Coronary artery (tissue), 2 donors: Measurements from ENCODE around the gene ZXDC.

Experiments
- DNase-seq: peaks from one replicate; pipeline ENCODE4 v3.0.0-alpha.2; 2017; ENCODE audit warnings: low spot score
- H3K27ac ChIP-seq, 2 donors: fragments of 200-600 bp; sonication (generic); one replicate each; pipeline ENCODE4 v1.5.1; 2016 to 2019
- H3K4me3 ChIP-seq: fragments of 200-600 bp; sonication (generic); 2 replicates; pipeline ENCODE4 v1.5.1; 2016; ENCODE audit warnings: mild to moderate bottlenecking, moderate library complexity
- CTCF ChIP-seq: fragments of 200-600 bp; sonication (generic); IDR thresholded peaks from one replicate; pipeline ENCODE4 v1.5.1; 2019; ENCODE audit warnings: antibody characterized with exemption

ZXDC gene

GRCh38 chr3:126472277-126473006 is 3.2 kb downstream of the ZXDC start:
- Histone ChIP-seq H3K4me3 (peak overlapping the region; percentile 82), H3K27ac (peak overlapping the region in 1 of 2 donors; percentile 33)
- DNase-seq, result no peak
- no peak for TF ChIP-seq CTCF

GRCh38 chr3:126469479-126469878 is 6.2 kb downstream of the ZXDC start:
- TF ChIP-seq CTCF, result no peak
- peak; percentile 49 for DNase-seq
- no peak overlapping the region for H3K27ac ChIP-seq

GRCh38 chr3:126468028-126468891 is 7.4 kb downstream of the ZXDC start:
- H3K27ac ChIP-seq, result no peak overlapping the region
- DNase-seq, result peak; percentile 46
- no peak overlapping the region for H3K4me3 ChIP-seq
- no peak for TF ChIP-seq CTCF

More at GRCh38 chr3:126469479-126469878, 6.2 kb downstream of the ZXDC start:
- no peak overlapping the region for H3K4me3 ChIP-seq

- Histone ChIP-seq H3K27ac (no peak overlapping the region), H3K4me3 (no peak overlapping the region)
- DNase-seq, result peak; percentile 46
- TF ChIP-seq CTCF, result no peak
These were observed 8.1 kb downstream of the ZXDC start for GRCh38 chr3:126467611-126467955.

- TF ChIP-seq CTCF, result no peak
- Histone ChIP-seq H3K4me3 (no peak overlapping the region), H3K27ac (no peak overlapping the region)
- DNase-seq, result peak; percentile 35
These were observed 8.6 kb downstream of the ZXDC start for GRCh38 chr3:126466886-126467610.

GRCh38 chr3:126465928-126466544 is 9.7 kb downstream of the ZXDC start:
- no peak for TF ChIP-seq CTCF

More at GRCh38 chr3:126465928-126466544, 9.7 kb downstream of the ZXDC start:
- H3K4me3 ChIP-seq, result no peak overlapping the region
- no peak overlapping the region for H3K27ac ChIP-seq
- peak; percentile 60 for DNase-seq
